Ascending aorta (tissue), 2 donors: ENCODE results near the gene PRKAR1B. TPM values are rescaled to one million over a fixed set of nuclear protein-coding genes. Genes with fewer than 3 reads are reported as not detected.

Experiments
- DNase-seq, 2 donors: peaks; one replicate each; pipeline ENCODE4 v3.0.0-alpha.2; 2019; ENCODE audit warnings: low spot score in 2 of 2
- H3K27ac ChIP-seq, 2 donors: fragments of 200-600 bp; sonication (generic); one replicate each; pipeline ENCODE4 v1.5.1; 2016 to 2017; ENCODE audit warnings: mild to moderate bottlenecking in 1 of 2
- H3K27me3 ChIP-seq: fragments of 200-600 bp; sonication (generic); one replicate; pipeline ENCODE4 v1.5.1; 2017
- H3K36me3 ChIP-seq, 2 donors: fragments of 200-600 bp; sonication (generic); one replicate each; pipeline ENCODE4 v1.5.1; 2016
- H3K4me1 ChIP-seq, 2 donors: fragments of 200-600 bp; sonication (generic); one replicate each; pipeline ENCODE4 v1.5.1; 2016 to 2017; ENCODE audit warnings: mild to moderate bottlenecking in 1 of 2
- H3K4me3 ChIP-seq, 2 donors: fragments of 200-600 bp; sonication (generic); one replicate each; pipeline ENCODE4 v1.5.1; 2016 to 2017; ENCODE audit warnings: mild to moderate bottlenecking in 1 of 2
- H3K9me3 ChIP-seq, 2 donors: fragments of 200-600 bp; sonication (generic); one replicate each; pipeline ENCODE4 v1.5.1; 2016
- intact Hi-C: fragments of 100-400 bp; cut with DNase I; formaldehyde crosslinking; loops from one replicate; pipeline ENCODE4 v1.15.1; 2023
- total RNA-seq: library from RNA; depleted of rRNA; stranded (reverse); fragments of >200 nt; gene quantifications from one replicate; pipeline ENCODE4 v1.1.0, GENCODE V29; 2016
- TF ChIP-seq, protein P1 (sequence below), 3 experiments: fragments of 200-600 bp in 2 of 3; fragments of 450-650 bp in 1 of 3; sonication (generic) in 2 of 3; IDR thresholded peaks; one replicate each; pipeline ENCODE4 v1.5.1; 2016 to 2019; ENCODE audit warnings: antibody characterized with exemption in 3 of 3, mild to moderate bottlenecking in 1 of 3, moderate library complexity in 1 of 3

The PRKAR1B gene
- total RNA-seq, 1 donor from 2014 or later, result 13.0 TPM

DNA sequence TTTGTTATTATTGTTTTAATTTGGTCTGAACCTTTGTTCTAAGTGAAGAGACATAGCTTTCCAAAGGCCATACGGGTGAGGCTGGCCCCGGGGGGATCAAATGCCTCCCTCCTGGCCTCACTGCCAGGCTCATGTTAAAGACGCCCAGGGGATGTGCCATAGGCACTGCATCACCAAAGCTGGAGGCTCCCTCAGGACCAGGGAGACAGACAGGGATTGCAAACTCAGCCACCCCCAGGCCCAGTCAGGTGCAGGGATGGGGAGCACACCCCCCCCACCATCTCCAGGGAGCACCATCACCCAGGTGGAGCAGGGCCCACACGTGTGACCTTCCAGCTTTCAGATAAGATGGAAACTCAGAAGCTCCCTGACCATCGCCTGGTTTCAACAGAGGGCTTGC lies 96.5 kb downstream of the PRKAR1B start:
- H3K9me3 ChIP-seq, result peaks cover 2 to 5% of the 10 kb centered on the region in 2 donors
- intact Hi-C loops, result no loop called here
- TF ChIP-seq, protein P1, sequence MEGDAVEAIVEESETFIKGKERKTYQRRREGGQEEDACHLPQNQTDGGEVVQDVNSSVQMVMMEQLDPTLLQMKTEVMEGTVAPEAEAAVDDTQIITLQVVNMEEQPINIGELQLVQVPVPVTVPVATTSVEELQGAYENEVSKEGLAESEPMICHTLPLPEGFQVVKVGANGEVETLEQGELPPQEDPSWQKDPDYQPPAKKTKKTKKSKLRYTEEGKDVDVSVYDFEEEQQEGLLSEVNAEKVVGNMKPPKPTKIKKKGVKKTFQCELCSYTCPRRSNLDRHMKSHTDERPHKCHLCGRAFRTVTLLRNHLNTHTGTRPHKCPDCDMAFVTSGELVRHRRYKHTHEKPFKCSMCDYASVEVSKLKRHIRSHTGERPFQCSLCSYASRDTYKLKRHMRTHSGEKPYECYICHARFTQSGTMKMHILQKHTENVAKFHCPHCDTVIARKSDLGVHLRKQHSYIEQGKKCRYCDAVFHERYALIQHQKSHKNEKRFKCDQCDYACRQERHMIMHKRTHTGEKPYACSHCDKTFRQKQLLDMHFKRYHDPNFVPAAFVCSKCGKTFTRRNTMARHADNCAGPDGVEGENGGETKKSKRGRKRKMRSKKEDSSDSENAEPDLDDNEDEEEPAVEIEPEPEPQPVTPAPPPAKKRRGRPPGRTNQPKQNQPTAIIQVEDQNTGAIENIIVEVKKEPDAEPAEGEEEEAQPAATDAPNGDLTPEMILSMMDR (IDR thresholded peaks at IDR 0.05), result no peak
- DNase-seq, result no peak
- H3K27ac ChIP-seq, result no peak overlapping the region
- no peaks in the 10 kb centered on the region for H3K4me1 ChIP-seq
- H3K36me3 ChIP-seq, result no peaks in the 10 kb centered on the region
- no peak overlapping the region for H3K4me3 ChIP-seq
- no peaks in the 10 kb centered on the region for H3K27me3 ChIP-seq

DNA sequence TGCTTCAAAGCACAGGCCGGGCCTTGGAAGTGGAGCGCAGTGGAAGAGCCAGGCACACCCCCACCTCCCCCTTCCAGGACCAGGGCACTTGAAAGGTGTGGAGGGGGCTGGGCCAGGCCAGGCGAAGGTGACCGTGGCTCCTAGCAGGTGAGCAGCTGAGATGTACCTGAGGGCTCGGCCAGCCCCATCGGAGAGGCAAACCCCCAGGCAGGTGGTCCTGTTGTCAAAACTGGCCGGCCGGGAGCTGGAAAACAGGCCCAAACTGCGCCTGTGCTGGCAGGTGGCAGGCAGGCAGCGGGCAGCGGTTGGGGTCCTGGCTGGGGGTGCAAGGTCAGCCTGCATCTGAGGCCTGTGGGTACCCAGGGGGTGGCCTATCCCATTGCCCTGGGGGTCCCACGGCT lies 97.0 kb downstream of the PRKAR1B start:
- no peak overlapping the region for H3K27ac ChIP-seq
- TF ChIP-seq, protein P1 (IDR thresholded peaks at IDR 0.05), result no peak
- no peak for DNase-seq
- H3K4me3 ChIP-seq, result no peak overlapping the region
- H3K36me3 ChIP-seq, result no peaks in the 10 kb centered on the region
- H3K4me1 ChIP-seq, result no peaks in the 10 kb centered on the region
- no peaks in the 10 kb centered on the region for H3K27me3 ChIP-seq
- intact Hi-C loops, result no loop called here
- H3K9me3 ChIP-seq, result peaks cover 4 to 10% of the 10 kb centered on the region in 2 donors

DNA sequence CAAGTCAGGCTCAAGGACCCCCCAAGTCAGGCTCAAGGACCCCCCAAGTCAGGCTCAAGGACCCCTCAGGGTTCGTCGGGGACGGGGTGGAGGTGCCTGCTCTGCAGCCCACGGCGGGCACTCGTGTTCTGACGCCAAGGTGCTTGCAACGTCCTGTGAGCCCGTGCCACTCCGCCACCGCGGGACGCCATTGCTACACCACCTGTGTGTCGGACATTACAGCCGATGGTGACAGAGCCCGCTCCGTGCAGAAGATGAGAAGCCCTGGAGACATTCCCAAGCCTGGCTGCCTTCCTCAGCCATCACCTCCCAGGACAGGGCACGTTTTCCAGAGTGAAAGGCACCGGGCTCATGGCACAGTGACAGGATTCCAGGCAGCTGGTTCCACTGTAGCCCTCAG lies 98.3 kb downstream of the PRKAR1B start:
- Histone ChIP-seq H3K36me3 (no peaks in the 10 kb centered on the region), H3K27ac (no peak overlapping the region), H3K4me1 (no peaks in the 10 kb centered on the region), H3K9me3 (peaks cover 4 to 17% of the 10 kb centered on the region in 2 donors), H3K27me3 (no peaks in the 10 kb centered on the region), H3K4me3 (no peak overlapping the region)
- TF ChIP-seq, protein P1 (IDR thresholded peaks at IDR 0.05), result no peak
- intact Hi-C loops, result no loop called here
- DNase-seq, result no peak

DNA sequence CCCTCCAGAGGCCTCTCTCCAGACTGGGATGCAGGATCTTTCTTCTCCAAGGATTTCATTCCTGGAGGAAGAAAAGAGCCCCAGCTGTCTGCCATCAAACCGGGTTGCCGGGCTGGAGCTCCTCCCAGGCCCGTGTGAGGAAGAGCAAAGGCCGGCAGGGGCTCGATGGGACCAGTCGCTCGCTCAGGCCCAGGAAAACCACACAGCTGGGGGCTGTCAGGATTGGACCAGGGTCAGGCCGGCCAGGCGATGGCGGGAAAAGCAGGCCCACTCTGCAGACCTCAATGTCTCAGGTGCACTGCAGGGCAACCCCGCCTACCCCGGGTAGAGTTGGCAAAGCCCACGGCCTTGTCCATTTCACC lies 98.7 kb downstream of the PRKAR1B start:
- peaks cover 4 to 17% of the 10 kb centered on the region in 2 donors for H3K9me3 ChIP-seq
- no peaks in the 10 kb centered on the region for H3K27me3 ChIP-seq
- H3K4me3 ChIP-seq, result no peak overlapping the region
- DNase-seq, result no peak
- intact Hi-C loops, result no loop called here
- TF ChIP-seq, protein P1 (IDR thresholded peaks at IDR 0.05), result no peak
- H3K36me3 ChIP-seq, result no peaks in the 10 kb centered on the region
- no peaks in the 10 kb centered on the region for H3K4me1 ChIP-seq
- H3K27ac ChIP-seq, result no peak overlapping the region

DNA sequence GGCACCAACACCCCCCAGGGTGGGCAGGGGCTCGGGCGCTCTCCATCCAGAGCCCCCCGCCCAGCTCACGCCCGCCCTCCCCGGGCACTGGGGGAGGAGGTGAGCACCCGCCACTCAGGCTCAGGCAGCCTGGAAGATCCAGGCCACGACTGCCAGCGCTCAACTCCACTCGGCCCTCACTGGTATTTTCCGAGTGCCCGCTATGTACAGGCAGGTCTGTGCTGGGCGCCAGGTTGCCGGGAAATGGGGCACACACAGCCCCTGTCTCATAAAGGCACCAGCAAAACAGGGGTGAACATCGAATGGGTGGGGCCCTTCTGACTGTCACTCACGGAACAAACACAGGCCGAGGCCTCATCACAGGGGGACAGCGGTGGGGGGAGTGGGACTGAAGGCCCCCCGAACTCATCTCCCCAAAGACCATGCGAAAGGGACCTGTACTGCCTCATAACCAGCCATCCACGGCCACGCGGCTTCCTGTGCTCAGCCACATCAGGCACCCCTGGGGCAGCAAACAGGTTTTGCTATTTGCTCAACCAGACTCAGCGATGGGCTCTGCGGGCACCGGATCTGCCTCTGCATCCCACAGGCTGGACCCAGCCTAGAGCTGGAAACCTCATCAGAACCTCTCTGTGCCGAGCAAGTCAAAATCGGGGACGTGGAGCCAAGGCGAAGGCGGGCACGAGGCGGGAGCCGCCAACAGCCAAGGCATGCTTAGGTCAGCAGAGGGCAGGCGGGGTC lies 99.2 kb downstream of the PRKAR1B start:
- no peak for DNase-seq
- Histone ChIP-seq H3K27me3 (no peaks in the 10 kb centered on the region), H3K36me3 (no peaks in the 10 kb centered on the region), H3K9me3 (peaks cover 4 to 17% of the 10 kb centered on the region in 2 donors), H3K4me3 (no peak overlapping the region), H3K4me1 (no peaks in the 10 kb centered on the region), H3K27ac (no peak overlapping the region)
- intact Hi-C loops, result no loop called here
- TF ChIP-seq, protein P1 (IDR thresholded peaks at IDR 0.05), result no peak
